Activated CD8-positive, alpha-beta memory T cell treated with anti-CD3 and anti-CD28 coated beads, Interleukin-2, amount 10 ng/mL, durations not matched to agents 7 days and 5 days (primary cell): ENCODE data around the gene RIT2. TPM values are rescaled to one million over a fixed set of nuclear protein-coding genes. Genes with fewer than 3 reads are reported as not detected.
"Not testable (repeated sequence)": the region's sequence is repeated elsewhere in the genome, so short reads cannot be mapped to it uniquely, and the experiment has no call there.

Experiments used
- ATAC-seq: fragments of 150-1000 bp; cut with Tn5 transposase; one replicate; pipeline ENCODE4 v1.10.0; 2021; ENCODE audit warnings: moderate library complexity
- CTCF ChIA-PET: fragments of 350-600 bp; sonication (Branson Sonifier 250); formaldehyde crosslinking; loops from one replicate; lab custom pipeline; 2021; ENCODE audit warnings: antibody characterized with exemption; lab: Charles Lee
- DNase-seq: peaks from one replicate; pipeline ENCODE4 v3.0.0-alpha.2; 2020
- H3K27ac Mint-ChIP-seq: one replicate; pipeline ENCODE4 v1.8.0; 2021; ENCODE audit warnings: mild to moderate bottlenecking, mixed read lengths
- H3K27me3 Mint-ChIP-seq: one replicate; pipeline ENCODE4 v1.8.0; 2021; ENCODE audit warnings: mixed read lengths
- H3K36me3 Mint-ChIP-seq: one replicate; pipeline ENCODE4 v1.8.0; 2021; ENCODE audit warnings: mild to moderate bottlenecking, mixed read lengths
- H3K4me1 Mint-ChIP-seq: one replicate; pipeline ENCODE4 v1.8.0; 2021; ENCODE audit warnings: mixed read lengths
- H3K4me3 Mint-ChIP-seq: one replicate; pipeline ENCODE4 v1.8.0; 2021; ENCODE audit warnings: mild to moderate bottlenecking, moderate library complexity, mixed read lengths
- H3K9me3 Mint-ChIP-seq: one replicate; pipeline ENCODE4 v1.8.0; 2022; ENCODE audit warnings: low read depth, mixed read lengths
- total RNA-seq, 2 experiments: library from RNA; stranded (reverse); gene quantifications; one replicate each; pipeline ENCODE4 v1.2.3, GENCODE V29; 2021

Gene RIT2
- total RNA-seq, 2 experiments from 2014 or later: not detected

DNA sequence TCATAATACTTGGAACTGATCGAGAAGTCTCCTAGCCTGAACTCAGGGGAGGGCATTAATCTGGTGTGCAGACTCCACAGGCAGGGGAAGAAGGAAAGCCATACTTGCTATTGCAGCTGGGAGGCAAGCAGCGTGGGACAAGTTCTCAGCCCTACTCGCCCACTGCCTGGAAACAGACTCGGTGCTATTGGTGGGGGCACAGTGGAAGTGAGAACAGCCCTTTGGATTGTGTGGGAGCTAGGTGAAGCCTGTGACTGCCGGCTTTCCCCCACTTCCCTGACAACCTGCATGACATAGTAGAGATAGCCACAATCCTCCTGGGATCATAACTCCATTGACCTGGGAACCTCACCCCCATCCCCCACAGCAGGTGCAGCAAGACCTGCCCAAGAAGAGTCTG lies 301.3 kb downstream of the RIT2 start:
- Mint-ChIP-seq H3K4me3 (no peak overlapping the region), H3K27ac (no peak overlapping the region), H3K27me3 (no peaks in the 10 kb centered on the region), H3K4me1 (no peaks in the 10 kb centered on the region), H3K36me3 (no peaks in the 10 kb centered on the region), H3K9me3 (peaks cover 2% of the 10 kb centered on the region)
- CTCF ChIA-PET: no interaction called here
- no peak for DNase-seq
- no peak for ATAC-seq

DNA sequence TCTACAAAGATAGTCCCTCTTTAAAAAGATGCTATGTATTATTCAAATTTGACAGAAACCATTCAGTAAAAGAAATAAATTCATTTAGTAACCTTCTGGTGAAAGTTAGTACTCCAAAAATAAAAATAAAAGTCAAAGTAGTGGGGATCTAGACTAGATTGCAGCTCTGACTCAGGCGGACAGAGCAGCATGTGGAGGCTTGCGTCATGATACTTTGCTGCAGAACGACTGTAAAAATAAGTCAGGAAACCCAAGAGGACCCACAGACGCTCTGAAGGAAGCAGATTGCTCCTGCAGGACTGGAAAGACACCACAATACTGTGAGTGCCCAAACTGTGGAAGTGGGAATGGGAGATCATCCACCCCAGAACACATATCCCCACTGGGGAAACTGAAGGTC lies 301.9 kb downstream of the RIT2 start:
- Mint-ChIP-seq H3K36me3 (no peaks in the 10 kb centered on the region), H3K27me3 (no peaks in the 10 kb centered on the region)
- CTCF ChIA-PET: no interaction called here

DNA sequence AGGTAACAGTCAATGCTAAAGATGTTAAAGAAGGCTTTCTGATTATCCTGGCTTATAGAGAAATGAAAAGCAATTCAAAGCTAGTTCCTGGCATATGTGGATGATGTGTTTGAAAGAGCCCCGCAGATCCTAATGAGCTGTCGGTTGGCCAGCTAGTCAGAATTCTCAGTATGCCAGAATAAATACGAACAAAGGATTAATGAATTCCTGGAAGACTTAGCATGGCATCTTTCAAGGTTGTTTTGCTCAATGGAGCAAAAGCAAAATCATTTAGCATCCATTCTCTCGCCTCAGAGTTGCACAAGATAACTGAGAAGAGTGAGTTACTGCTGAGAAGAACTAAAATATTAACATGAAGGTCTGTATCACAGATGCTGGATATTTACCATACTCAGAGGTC lies 307.6 kb downstream of the RIT2 start:
- no peaks in the 10 kb centered on the region for H3K9me3 Mint-ChIP-seq
- no peaks in the 10 kb centered on the region for H3K4me1 Mint-ChIP-seq
- ATAC-seq: no peak
- no peak for DNase-seq
- H3K27me3 Mint-ChIP-seq: no peaks in the 10 kb centered on the region
- CTCF ChIA-PET: no interaction called here
- no peaks in the 10 kb centered on the region for H3K36me3 Mint-ChIP-seq
- H3K4me3 Mint-ChIP-seq: no peak overlapping the region
- no peak overlapping the region for H3K27ac Mint-ChIP-seq

More for the DNA sequence above, 301.9 kb downstream of the RIT2 start:
- ATAC-seq (no peak), DNase-seq (no peak)
- Mint-ChIP-seq H3K9me3 (peaks cover 2% of the 10 kb centered on the region), H3K27ac (no peak overlapping the region), H3K4me3 (no peak overlapping the region), H3K4me1 (no peaks in the 10 kb centered on the region)

DNA sequence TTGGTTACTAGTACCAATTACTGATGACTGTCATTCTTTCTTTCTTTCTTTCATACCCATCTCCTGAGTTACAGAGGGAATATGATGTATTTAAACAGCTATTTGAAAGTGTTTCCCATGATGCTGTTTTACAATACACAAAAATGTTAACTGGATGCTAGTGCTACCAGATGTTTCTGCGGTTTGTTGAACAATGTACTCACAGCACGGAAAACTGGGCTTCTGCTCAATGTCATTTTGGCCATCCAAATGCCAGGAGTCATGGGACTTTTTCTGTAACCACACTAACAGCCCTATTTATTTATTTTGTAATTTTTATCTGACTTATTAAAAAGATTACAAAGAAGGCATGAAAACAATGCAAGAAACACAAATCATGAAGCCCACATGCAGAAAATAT lies 313.8 kb downstream of the RIT2 start:
- no peak overlapping the region for H3K4me3 Mint-ChIP-seq
- H3K27ac Mint-ChIP-seq: no peak overlapping the region
- no peaks in the 10 kb centered on the region for H3K36me3 Mint-ChIP-seq
- ATAC-seq (no peak), DNase-seq (no peak)
- no peaks in the 10 kb centered on the region for H3K4me1 Mint-ChIP-seq
- no peaks in the 10 kb centered on the region for H3K27me3 Mint-ChIP-seq
- peaks cover 6% of the 10 kb centered on the region for H3K9me3 Mint-ChIP-seq
- CTCF ChIA-PET: no interaction called here

DNA sequence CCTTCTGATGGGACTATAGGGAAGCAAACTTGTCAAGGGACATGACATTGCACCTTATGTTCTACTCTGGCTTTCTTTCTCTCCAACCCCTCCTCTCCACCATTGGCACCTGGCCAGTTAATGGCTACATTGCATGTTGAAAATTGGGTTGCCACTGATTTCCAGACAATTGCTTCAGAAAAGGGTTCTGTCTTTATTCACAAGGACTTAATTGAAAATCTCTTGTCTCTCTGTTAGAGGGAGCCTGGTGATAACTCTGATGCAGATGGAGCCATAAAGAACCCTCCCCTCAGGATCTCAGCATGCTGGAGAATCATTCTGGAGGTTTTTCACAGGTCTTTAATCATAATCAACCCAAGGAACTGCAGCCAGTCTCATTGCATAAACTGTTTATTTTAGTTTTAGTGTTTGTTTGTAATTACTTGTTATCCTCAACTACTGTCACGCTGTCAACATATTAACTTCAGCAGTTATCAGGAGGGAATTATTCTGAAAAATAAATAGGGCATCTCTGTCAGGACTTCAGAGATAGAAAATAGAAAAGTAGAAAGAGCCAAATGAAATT lies 316.8 kb downstream of the RIT2 start:
- no peaks in the 10 kb centered on the region for H3K27me3 Mint-ChIP-seq
- H3K36me3 Mint-ChIP-seq: no peaks in the 10 kb centered on the region
- CTCF ChIA-PET: no interaction called here
- H3K4me3 Mint-ChIP-seq: no peak overlapping the region
- DNase-seq (no peak), ATAC-seq (no peak)
- no peaks in the 10 kb centered on the region for H3K4me1 Mint-ChIP-seq
- H3K27ac Mint-ChIP-seq: no peak overlapping the region
- H3K9me3 Mint-ChIP-seq: peaks cover 9% of the 10 kb centered on the region

DNA sequence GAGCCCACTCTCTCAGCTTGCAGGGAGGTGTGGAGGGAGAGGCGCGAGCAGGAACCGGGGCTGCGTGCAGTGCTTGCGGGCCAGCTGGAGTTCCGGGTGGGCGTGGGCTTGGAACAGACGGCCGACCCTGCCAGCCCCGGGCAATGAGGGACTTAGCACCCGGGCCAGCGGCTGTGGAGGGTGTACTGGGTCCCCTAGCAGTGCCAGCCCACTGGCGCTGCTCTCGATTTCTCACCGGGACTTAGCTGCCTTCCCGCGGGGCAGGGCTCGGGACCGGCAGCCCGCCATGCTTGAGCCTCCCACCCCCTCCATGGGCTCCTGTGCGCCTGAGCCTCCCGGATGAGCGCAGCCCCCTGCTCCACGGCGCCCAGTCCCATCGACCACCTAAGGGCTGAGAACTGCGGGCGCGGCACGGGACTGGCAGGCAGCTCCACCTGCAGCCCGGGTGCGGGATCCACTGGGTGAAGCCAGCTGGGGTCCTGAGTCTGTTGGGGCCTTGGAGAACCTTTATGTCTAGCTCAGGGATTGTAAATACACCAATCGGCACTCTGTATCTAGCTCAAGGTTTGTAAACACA lies 320.2 kb downstream of the RIT2 start:
- ATAC-seq, H3K9me3 Mint-ChIP-seq, H3K4me3 Mint-ChIP-seq, H3K36me3 Mint-ChIP-seq, DNase-seq, H3K27ac Mint-ChIP-seq, CTCF ChIA-PET, H3K27me3 Mint-ChIP-seq, H3K4me1 Mint-ChIP-seq: not testable (repeated sequence)

DNA sequence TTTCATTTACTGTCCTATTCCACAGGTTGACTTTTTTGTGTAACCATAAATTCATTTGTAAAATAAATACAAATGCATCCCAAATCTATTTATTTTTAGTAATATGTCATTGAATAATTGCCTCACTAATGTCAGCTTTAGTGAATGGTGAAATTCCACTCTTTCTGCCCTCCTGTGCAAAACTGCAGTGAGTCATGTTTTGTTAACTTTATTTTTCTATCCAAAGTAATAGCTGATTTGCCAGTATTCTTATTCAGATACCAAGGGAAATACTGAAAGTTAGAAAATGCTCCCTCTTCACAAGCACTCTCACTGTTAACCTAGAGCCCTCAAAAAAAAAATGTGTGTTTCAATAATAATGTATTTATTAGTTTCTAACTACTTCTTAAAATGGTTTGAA lies 322.8 kb downstream of the RIT2 start:
- DNase-seq (no peak), ATAC-seq (no peak)
- CTCF ChIA-PET: interaction anchor here (1.2 kb wide), 1 partner anchor 50 kb away, joined by 3 read pairs; no protein-coding TSS in a partner anchor
- H3K4me3 Mint-ChIP-seq: no peak overlapping the region
- no peaks in the 10 kb centered on the region for H3K27me3 Mint-ChIP-seq
- no peaks in the 10 kb centered on the region for H3K4me1 Mint-ChIP-seq
- H3K36me3 Mint-ChIP-seq: no peaks in the 10 kb centered on the region
- H3K27ac Mint-ChIP-seq: no peak overlapping the region
- H3K9me3 Mint-ChIP-seq: peaks cover 10% of the 10 kb centered on the region

DNA sequence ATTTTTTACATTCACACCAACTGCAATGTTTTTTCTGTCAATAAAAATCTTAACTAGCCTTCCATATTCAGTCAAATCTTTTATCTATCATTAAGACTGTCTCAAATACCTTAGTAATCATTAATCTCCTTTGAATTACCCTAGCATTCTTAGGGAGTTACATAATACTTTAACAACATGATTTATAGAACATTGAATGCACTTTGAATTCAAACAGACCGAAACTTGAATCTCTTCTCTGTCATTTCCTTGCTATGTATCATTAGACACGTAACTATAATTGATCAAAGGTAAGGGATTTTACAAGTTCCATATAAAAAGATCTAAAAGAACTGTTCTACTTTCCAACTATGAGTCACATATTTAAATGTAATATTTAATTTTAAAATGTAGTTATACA lies 330.9 kb downstream of the RIT2 start:
- Mint-ChIP-seq H3K36me3 (no peaks in the 10 kb centered on the region), H3K27ac (no peak overlapping the region), H3K4me1 (no peaks in the 10 kb centered on the region), H3K27me3 (no peaks in the 10 kb centered on the region), H3K4me3 (no peak overlapping the region), H3K9me3 (peaks cover 5% of the 10 kb centered on the region)
- DNase-seq: no peak
- CTCF ChIA-PET: no interaction called here
- ATAC-seq: no peak

DNA sequence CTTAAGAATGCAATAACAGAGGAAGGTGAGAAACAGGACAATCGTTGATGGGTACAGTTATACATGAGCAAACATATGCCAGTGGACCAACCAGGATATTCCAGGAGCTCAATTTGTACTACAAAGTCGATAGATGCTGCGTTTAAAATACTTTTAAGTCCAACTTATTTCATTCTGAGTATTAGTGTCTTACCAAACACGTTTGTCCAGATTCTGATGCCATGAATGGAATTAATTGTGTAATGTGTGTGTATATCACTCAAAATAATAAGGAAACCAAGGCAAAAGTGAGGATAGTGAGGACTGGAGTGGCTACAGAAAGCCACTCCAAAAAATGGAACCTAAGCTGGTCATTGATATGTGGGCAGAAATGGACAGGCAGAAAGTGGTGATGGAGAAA lies 332.6 kb downstream of the RIT2 start:
- no peaks in the 10 kb centered on the region for H3K4me1 Mint-ChIP-seq
- H3K27ac Mint-ChIP-seq: no peak overlapping the region
- ATAC-seq (no peak), DNase-seq (no peak)
- H3K9me3 Mint-ChIP-seq: peaks cover 5% of the 10 kb centered on the region
- no peaks in the 10 kb centered on the region for H3K27me3 Mint-ChIP-seq
- H3K36me3 Mint-ChIP-seq: no peaks in the 10 kb centered on the region
- CTCF ChIA-PET: no interaction called here
- no peak overlapping the region for H3K4me3 Mint-ChIP-seq

DNA sequence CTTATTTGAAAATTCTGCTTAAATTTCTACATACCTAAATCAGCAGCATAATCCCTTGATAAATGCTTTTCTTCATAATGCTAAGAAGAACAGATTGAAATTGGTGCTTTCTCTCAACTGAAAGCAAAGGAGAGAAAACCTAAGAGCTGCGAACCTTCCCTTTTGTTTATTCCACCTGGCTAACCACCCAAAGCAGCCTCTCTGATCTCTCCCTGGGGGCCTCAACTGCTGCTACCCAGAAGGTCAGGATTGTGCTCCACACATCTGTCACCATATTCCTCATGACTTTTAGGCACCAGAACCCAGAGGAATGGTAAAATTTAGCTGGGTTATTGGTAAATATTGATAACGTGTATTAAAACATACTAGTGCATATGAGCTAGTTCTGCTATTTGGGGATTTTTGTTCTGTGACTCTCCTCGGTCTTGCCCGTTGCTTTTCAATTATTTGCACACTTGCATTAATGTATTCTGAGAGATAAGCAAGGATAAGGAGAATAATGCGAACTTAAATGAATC lies 334.1 kb downstream of the RIT2 start:
- no peaks in the 10 kb centered on the region for H3K27me3 Mint-ChIP-seq

DNA sequence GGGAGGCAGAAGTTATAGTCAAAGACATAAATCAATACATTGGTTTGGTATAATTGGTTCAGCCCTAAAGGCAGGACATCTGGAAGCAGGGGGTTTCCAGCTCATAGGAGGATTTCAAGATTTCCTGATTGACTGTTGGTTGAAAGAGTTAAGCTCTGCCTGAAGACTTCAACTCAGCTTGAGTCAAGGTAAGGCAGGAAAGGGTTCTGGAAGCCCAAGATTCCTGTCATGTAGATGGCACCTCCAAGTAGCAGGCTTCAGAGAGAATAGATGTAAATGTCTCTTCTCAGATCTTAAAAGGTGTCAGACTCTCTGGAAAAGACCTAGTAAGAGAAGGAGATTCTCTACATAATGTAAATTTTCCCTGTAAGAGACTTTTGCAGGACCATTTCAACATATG lies 335.3 kb downstream of the RIT2 start:
- Mint-ChIP-seq H3K4me1 (no peaks in the 10 kb centered on the region), H3K9me3 (peaks cover 2% of the 10 kb centered on the region), H3K4me3 (no peak overlapping the region), H3K36me3 (no peaks in the 10 kb centered on the region), H3K27ac (no peak overlapping the region), H3K27me3 (no peaks in the 10 kb centered on the region)
- CTCF ChIA-PET: no interaction called here
- no peak for ATAC-seq
- DNase-seq: no peak

More for the DNA sequence above, 334.1 kb downstream of the RIT2 start:
- no peak for ATAC-seq
- H3K4me3 Mint-ChIP-seq: no peak overlapping the region
- CTCF ChIA-PET: interaction anchor here (0.6 kb wide), 1 partner anchor 75 kb away, joined by 3 read pairs; no protein-coding TSS in a partner anchor
- no peaks in the 10 kb centered on the region for H3K36me3 Mint-ChIP-seq
- H3K9me3 Mint-ChIP-seq: peaks cover 2% of the 10 kb centered on the region
- H3K4me1 Mint-ChIP-seq: no peaks in the 10 kb centered on the region
- H3K27ac Mint-ChIP-seq: no peak overlapping the region
- no peak for DNase-seq

DNA sequence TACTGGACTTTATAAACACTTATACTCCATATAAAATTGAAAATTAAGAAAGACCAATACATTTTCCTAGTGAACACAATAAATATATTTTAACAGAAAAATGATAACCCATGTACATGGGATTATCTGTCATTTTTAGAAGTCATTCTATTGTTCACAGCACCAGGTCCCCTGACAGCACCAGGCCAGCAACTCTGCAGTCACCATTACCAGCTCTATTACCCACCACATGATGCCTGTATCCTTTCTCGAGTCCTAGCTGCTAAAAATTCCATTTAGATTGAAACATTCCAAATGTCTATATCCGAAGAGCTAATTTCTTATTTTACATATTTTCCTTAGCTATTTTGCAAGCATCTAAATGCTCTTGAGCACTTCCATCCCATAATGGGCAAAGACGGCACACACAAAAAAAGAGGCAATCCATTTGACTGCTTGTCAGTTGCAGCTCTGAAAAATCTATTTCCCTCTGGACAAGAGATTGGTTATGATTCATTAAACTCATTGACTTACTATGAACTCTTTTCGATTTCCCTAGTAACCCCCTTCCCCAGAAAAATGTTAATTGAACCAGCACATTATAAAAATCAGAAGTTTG lies 336.9 kb downstream of the RIT2 start:
- Mint-ChIP-seq H3K4me1 (no peaks in the 10 kb centered on the region), H3K27ac (no peak overlapping the region), H3K9me3 (peaks cover 4% of the 10 kb centered on the region), H3K27me3 (no peaks in the 10 kb centered on the region), H3K36me3 (no peaks in the 10 kb centered on the region), H3K4me3 (no peak overlapping the region)
- ATAC-seq (no peak), DNase-seq (no peak)
- CTCF ChIA-PET: no interaction called here

DNA sequence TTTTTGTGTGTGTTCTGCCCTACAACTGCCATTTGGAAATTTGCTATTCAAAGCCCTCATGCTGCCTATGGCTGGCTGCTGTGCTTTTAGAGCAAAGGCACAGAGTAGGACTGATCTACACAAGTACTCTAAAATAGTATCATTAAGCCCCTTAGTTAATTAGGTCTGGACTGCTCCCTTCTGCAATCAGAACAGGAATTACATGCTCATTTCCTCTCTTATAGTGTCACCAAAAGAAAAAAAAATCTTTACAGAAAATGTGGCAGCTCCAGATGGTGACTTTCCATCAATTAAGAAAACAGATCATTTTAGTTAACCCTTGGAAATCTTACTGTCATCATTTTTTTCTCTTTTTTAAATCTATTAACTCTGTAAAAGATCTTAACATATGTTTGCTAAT lies 337.5 kb downstream of the RIT2 start:
- Mint-ChIP-seq H3K4me1 (no peaks in the 10 kb centered on the region), H3K27me3 (no peaks in the 10 kb centered on the region), H3K36me3 (no peaks in the 10 kb centered on the region), H3K27ac (no peak overlapping the region), H3K9me3 (peaks cover 4% of the 10 kb centered on the region), H3K4me3 (no peak overlapping the region)
- no peak for DNase-seq
- CTCF ChIA-PET: no interaction called here
- no peak for ATAC-seq

DNA sequence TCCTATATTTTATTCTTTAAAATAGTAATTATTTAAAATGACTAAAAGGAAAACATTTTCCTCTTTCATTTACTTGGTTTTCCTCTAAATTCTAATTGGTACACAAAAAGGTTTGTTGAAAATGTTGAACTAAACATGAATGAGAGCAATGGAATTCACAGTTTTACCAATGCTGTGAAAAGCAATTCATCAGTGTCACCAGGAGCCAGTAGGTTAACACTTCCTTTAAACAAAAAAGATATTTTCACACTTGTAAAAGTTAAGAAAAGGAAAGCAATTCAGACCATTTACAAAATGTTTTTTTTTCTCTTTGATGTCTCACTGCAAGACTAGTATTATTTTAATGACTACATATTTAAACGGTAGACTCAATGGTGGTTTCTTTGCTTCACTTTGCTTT lies 341.6 kb downstream of the RIT2 start:
- CTCF ChIA-PET: no interaction called here
- Mint-ChIP-seq H3K9me3 (peaks cover 4% of the 10 kb centered on the region), H3K36me3 (no peaks in the 10 kb centered on the region), H3K27me3 (no peaks in the 10 kb centered on the region), H3K4me1 (no peaks in the 10 kb centered on the region), H3K4me3 (no peak overlapping the region), H3K27ac (no peak overlapping the region)
- no peak for DNase-seq
- no peak for ATAC-seq
